PC-9 (cell line): ENCODE results near the gene SSTR3. TPM values are rescaled to one million over a fixed set of nuclear protein-coding genes. Genes with fewer than 3 reads are reported as not detected.

Experiments
- BruUV-seq: library from RNA; stranded (reverse); fragments of 400-500 nt; replicated peaks from 2 replicates; lab custom pipeline; 2021; lab: Mats Ljungman, UMichigan
- CTCF ChIA-PET: fragments of 300-600 bp; sonication (Branson Sonifier 250); formaldehyde crosslinking; loops from one replicate; lab custom pipeline; 2022; ENCODE audit warnings: antibody characterized with exemption; lab: Charles Lee
- POLR2A ChIA-PET: fragments of 300-600 bp; sonication (Branson Sonifier 250); formaldehyde crosslinking; loops from one replicate; lab custom pipeline; 2022; ENCODE audit warnings: antibody characterized with exemption; ENCODE audit not compliant: unreplicated experiment; lab: Charles Lee
- DNase-seq, 2 experiments: peaks; one replicate each; pipeline versions ENCODE4 v3.0.0 to v3.0.0-alpha.2; 2015 to 2022; ENCODE audit warnings: mixed read lengths in 1 of 2
- H2AFZ ChIP-seq: fragments of 200-600 bp; sonication (generic); 2 replicates; pipeline ENCODE4 v1.8.1; 2017; ENCODE audit warnings: antibody characterized with exemption
- H3F3A ChIP-seq: fragments of 200-600 bp; sonication (generic); 2 replicates; pipeline ENCODE4 v1.8.1; 2017; ENCODE audit warnings: antibody characterized with exemption, mild to moderate bottlenecking, low read depth; ENCODE audit not compliant: insufficient read depth
- H3K27ac ChIP-seq: fragments of 200-600 bp; sonication (generic); 2 replicates; pipeline ENCODE4 v1.6.1; 2016; ENCODE audit warnings: mixed run types
- H3K27me3 ChIP-seq: fragments of 200-600 bp; sonication (generic); 2 replicates; pipeline ENCODE4 v1.6.1; 2016; ENCODE audit warnings: low read depth, mixed run types; ENCODE audit not compliant: insufficient read depth
- H3K36me3 ChIP-seq: fragments of 200-600 bp; sonication (generic); 2 replicates; pipeline ENCODE4 v1.6.1; 2016; ENCODE audit warnings: low read depth, mixed run types
- H3K4me1 ChIP-seq: fragments of 200-600 bp; sonication (generic); replicated peaks from 2 replicates; pipeline ENCODE4 v1.6.1; 2016; ENCODE audit warnings: mixed run types; ENCODE audit not compliant: insufficient read depth
- H3K4me2 ChIP-seq: fragments of 200-600 bp; sonication (generic); 2 replicates; pipeline ENCODE4 v1.6.1; 2017; ENCODE audit warnings: mixed run types
- H3K4me3 ChIP-seq: fragments of 200-600 bp; sonication (generic); 2 replicates; pipeline ENCODE4 v1.6.1; 2016; ENCODE audit warnings: mixed run types
- H3K79me2 ChIP-seq: fragments of 200-600 bp; sonication (generic); 2 replicates; pipeline ENCODE4 v1.6.1; 2017; ENCODE audit warnings: low read depth, mixed run types
- H3K9me2 ChIP-seq: fragments of 200-600 bp; sonication (generic); 2 replicates; pipeline ENCODE4 v1.8.1; 2017; ENCODE audit warnings: mild to moderate bottlenecking; ENCODE audit not compliant: insufficient read depth
- H3K9me3 ChIP-seq: fragments of 200-600 bp; sonication (generic); 2 replicates; pipeline ENCODE4 v1.8.1; 2016; ENCODE audit warnings: low read depth; ENCODE audit not compliant: insufficient read depth
- H4K20me1 ChIP-seq: fragments of 200-600 bp; sonication (generic); 2 replicates; pipeline ENCODE4 v1.8.1; 2017; ENCODE audit not compliant: insufficient read depth
- CTCF ChIP-seq: fragments of 200-600 bp; sonication (generic); conservative IDR thresholded peaks from 2 replicates; pipeline ENCODE4 v1.6.1; 2017; ENCODE audit warnings: mixed run types, antibody characterized with exemption, mild to moderate bottlenecking, moderate library complexity
- EZH2 ChIP-seq: fragments of 200-600 bp; sonication (generic); IDR thresholded peaks from 2 replicates; pipeline ENCODE4 v1.8.0; 2017; ENCODE audit warnings: antibody characterized with exemption, low read depth
- intact Hi-C: fragments of 100-400 bp; cut with micrococcal nuclease; formaldehyde crosslinking; loops from one replicate; pipeline ENCODE4 v1.10.0; 2022; ENCODE audit not compliant: unreplicated experiment
- total RNA-seq: library from RNA; stranded (reverse); gene quantifications from 2 replicates; pipeline ENCODE4 v1.2.3, GENCODE V29; 2021

Gene SSTR3
- total RNA-seq, 1 experiment from 2014 or later = not detected

GRCh38 chr22:37259540-37260029 is 47.3 kb upstream of the SSTR3 start:
- peak in 1 of 2 experiments; percentile 47 for DNase-seq
- Histone ChIP-seq H3K4me2 (peak overlapping the region; percentile 44), H3K27me3 (no peaks in the 10 kb centered on the region), H3K9me3 (peaks cover 10% of the 10 kb centered on the region), H3K4me1 (peaks cover 31% of the 10 kb centered on the region), H4K20me1 (no peaks in the 10 kb centered on the region), H3K9me2 (no peaks in the 10 kb centered on the region), H3K27ac (no peak overlapping the region), H3K79me2 (no peaks in the 10 kb centered on the region), H3K36me3 (no peaks in the 10 kb centered on the region), H3F3A (peaks cover 19% of the 10 kb centered on the region), H3K4me3 (no peak overlapping the region), H2AFZ (no peak overlapping the region)
- ChIA-PET CTCF (interaction anchor here (0.6 to 1.6 kb wide), 10 partner anchors 12 to 484 kb away, joined by 3 to 8 read pairs (median 4); partner anchors contain the start of gene IFT27), POLR2A (interaction anchor here (0.7 kb wide), 1 partner anchor 492 kb away, joined by 4 read pairs; no protein-coding TSS in a partner anchor)
- intact Hi-C loops = loop anchor here (2.0 to 10.0 kb wide), 5 partner anchors 93 to 712 kb away; no protein-coding TSS in a partner anchor
- no TSS peak for BruUV-seq
- TF ChIP-seq CTCF (peak; percentile 66), EZH2 (no peak)

GRCh38 chr22:37258753-37259401 is 46.6 kb upstream of the SSTR3 start:
- ChIA-PET POLR2A (interaction anchor here (0.7 kb wide), 1 partner anchor 493 kb away, joined by 4 read pairs; no protein-coding TSS in a partner anchor), CTCF (interaction anchor here (0.6 to 1.6 kb wide), 9 partner anchors 11 to 483 kb away, joined by 3 to 8 read pairs (median 4); partner anchors contain the start of gene IFT27)
- Histone ChIP-seq H4K20me1 (no peaks in the 10 kb centered on the region), H3K4me2 (peak overlapping the region; percentile 44), H2AFZ (no peak overlapping the region), H3K36me3 (no peaks in the 10 kb centered on the region), H3K4me3 (no peak overlapping the region), H3K9me3 (peaks cover 3% of the 10 kb centered on the region; the same call in 1 of the 2 replicates), H3K27me3 (no peaks in the 10 kb centered on the region), H3K9me2 (no peaks in the 10 kb centered on the region), H3K79me2 (no peaks in the 10 kb centered on the region), H3K4me1 (peaks cover 38% of the 10 kb centered on the region), H3K27ac (no peak overlapping the region), H3F3A (peaks cover 21% of the 10 kb centered on the region)
- intact Hi-C loops = loop anchor here (5.0 to 10.0 kb wide), 3 partner anchors 182 to 712 kb away; no protein-coding TSS in a partner anchor
- TF ChIP-seq CTCF = no peak
- TF ChIP-seq EZH2 = no peak
- no TSS peak for BruUV-seq
- no peak for DNase-seq

GRCh38 chr22:37258005-37258752 is 45.9 kb upstream of the SSTR3 start:
- H3K27ac ChIP-seq = no peak overlapping the region
- intact Hi-C loops = loop anchor here (5.0 to 10.0 kb wide), 3 partner anchors 181 to 711 kb away; no protein-coding TSS in a partner anchor
- no peaks in the 10 kb centered on the region for H3K36me3 ChIP-seq
- H4K20me1 ChIP-seq = no peaks in the 10 kb centered on the region
- H3K4me1 ChIP-seq = peaks cover 45% of the 10 kb centered on the region
- BruUV-seq = no TSS peak
- ChIA-PET POLR2A (no interaction called here), CTCF (interaction anchor here (0.6 to 1.5 kb wide), 3 partner anchors 14 to 334 kb away, joined by 6 to 8 read pairs (median 7); no protein-coding TSS in a partner anchor)
- no peak for TF ChIP-seq CTCF
- no peak for TF ChIP-seq EZH2
- H2AFZ ChIP-seq = no peak overlapping the region
- DNase-seq = no peak
- no peaks in the 10 kb centered on the region for H3K9me3 ChIP-seq
- no peaks in the 10 kb centered on the region for H3K79me2 ChIP-seq
- H3K4me3 ChIP-seq = no peak overlapping the region
- no peaks in the 10 kb centered on the region for H3K9me2 ChIP-seq
- peaks cover 23% of the 10 kb centered on the region for H3F3A ChIP-seq
- no peaks in the 10 kb centered on the region for H3K27me3 ChIP-seq
- H3K4me2 ChIP-seq = no peak overlapping the region
